H9 (cell line): ENCODE results near the gene ACOXL. TPM values are rescaled to one million over a fixed set of nuclear protein-coding genes. Genes with fewer than 3 reads are reported as not detected.

Source experiments
- DNase-seq: peaks from one replicate; pipeline ENCODE4 v3.0.0-alpha.2; 2017
- H2AFZ ChIP-seq: one replicate; pipeline ENCODE4 v1.6.1; 2013; ENCODE audit warnings: mild to moderate bottlenecking, low read length, control low read depth, moderate library complexity
- H2AK5ac ChIP-seq: 2 replicates; pipeline ENCODE4 v1.6.1; 2013; ENCODE audit warnings: low read length, control low read depth, mixed read lengths; ENCODE audit not compliant: insufficient read length
- H2BK120ac ChIP-seq: one replicate; pipeline ENCODE4 v1.6.1; 2013; ENCODE audit warnings: low read depth, mild to moderate bottlenecking, low read length, control low read depth, inconsistent platforms; ENCODE audit not compliant: poor library complexity, severe bottlenecking
- H2BK12ac ChIP-seq: 2 replicates; pipeline ENCODE4 v1.6.1; 2013; ENCODE audit warnings: low read length, control low read depth, mixed read lengths, low read depth; ENCODE audit not compliant: insufficient read length
- H2BK15ac ChIP-seq: 2 replicates; pipeline ENCODE4 v1.6.1; 2013; ENCODE audit warnings: low read depth, low read length, control low read depth
- H2BK20ac ChIP-seq: one replicate; pipeline ENCODE4 v1.6.1; 2013; ENCODE audit warnings: low read depth, mild to moderate bottlenecking, low read length, control low read depth, inconsistent platforms; ENCODE audit not compliant: poor library complexity, severe bottlenecking
- H2BK5ac ChIP-seq: 2 replicates; pipeline ENCODE4 v1.6.1; 2013; ENCODE audit warnings: low read length, control low read depth, mixed read lengths; ENCODE audit not compliant: insufficient read length
- H3K14ac ChIP-seq: 2 replicates; pipeline ENCODE4 v1.6.1; 2013; ENCODE audit warnings: low read length, control low read depth; ENCODE audit not compliant: insufficient read depth
- H3K18ac ChIP-seq: 2 replicates; pipeline ENCODE4 v1.6.1; 2013; ENCODE audit warnings: low read depth, mild to moderate bottlenecking, mixed read lengths, low read length, control low read depth; ENCODE audit not compliant: insufficient read length
- H3K23ac ChIP-seq: 2 replicates; pipeline ENCODE4 v1.6.1; 2013; ENCODE audit warnings: low read length, control low read depth, mixed read lengths, low read depth; ENCODE audit not compliant: insufficient read length
- H3K23me2 ChIP-seq: 2 replicates; pipeline ENCODE4 v1.6.1; 2013; ENCODE audit warnings: low read depth, mild to moderate bottlenecking, mixed read lengths, low read length, control low read depth; ENCODE audit not compliant: insufficient read length, poor library complexity, severe bottlenecking
- H3K27ac ChIP-seq: 2 replicates; pipeline ENCODE4 v1.5.1; 2013; ENCODE audit warnings: low read length, control low read depth, mixed read lengths, low read depth; ENCODE audit not compliant: insufficient read length
- H3K27me3 ChIP-seq: 2 replicates; pipeline ENCODE4 v1.6.1; 2013; ENCODE audit warnings: low read length, control low read depth, inconsistent platforms; ENCODE audit not compliant: insufficient read depth
- H3K4ac ChIP-seq: 2 replicates; pipeline ENCODE4 v1.6.1; 2013; ENCODE audit warnings: low read depth, mild to moderate bottlenecking, control low read depth, inconsistent platforms, low read length, moderate library complexity
- H3K4me1 ChIP-seq: 2 replicates; pipeline ENCODE4 v1.6.1; 2013; ENCODE audit warnings: low read length, control low read depth, inconsistent platforms; ENCODE audit not compliant: insufficient read depth
- H3K4me2 ChIP-seq: 2 replicates; pipeline ENCODE4 v1.6.1; 2013; ENCODE audit warnings: low read length, control low read depth, mixed read lengths; ENCODE audit not compliant: insufficient read length, insufficient read depth
- H3K56ac ChIP-seq: 2 replicates; pipeline ENCODE4 v1.6.1; 2013; ENCODE audit warnings: low read depth, mild to moderate bottlenecking, mixed read lengths, low read length, control low read depth; ENCODE audit not compliant: insufficient read length
- H3K79me1 ChIP-seq: 2 replicates; pipeline ENCODE4 v1.6.1; 2013; ENCODE audit warnings: low read depth, mild to moderate bottlenecking, moderate library complexity, low read length, control low read depth, inconsistent platforms; ENCODE audit not compliant: insufficient read depth, poor library complexity, severe bottlenecking
- H3K79me2 ChIP-seq: 2 replicates; pipeline ENCODE4 v1.6.1; 2013; ENCODE audit warnings: low read length, control low read depth, inconsistent platforms; ENCODE audit not compliant: insufficient read depth
- H3K9ac ChIP-seq: 2 replicates; pipeline ENCODE4 v1.6.1; 2013; ENCODE audit warnings: low read length, control low read depth, mixed read lengths; ENCODE audit not compliant: insufficient read length; ENCODE audit errors: extremely low read depth
- H3K9me3 ChIP-seq: one replicate; pipeline ENCODE4 v1.6.1; 2013; ENCODE audit warnings: low read depth, low read length, inconsistent platforms; ENCODE audit not compliant: control insufficient read depth
- H3T11ph ChIP-seq: one replicate; pipeline ENCODE4 v1.6.1; 2013; ENCODE audit warnings: mild to moderate bottlenecking, low read length, control low read depth, inconsistent platforms
- H4K20me1 ChIP-seq: one replicate; pipeline ENCODE4 v1.6.1; 2013; ENCODE audit not compliant: control insufficient read depth, insufficient read length, insufficient read depth
- H4K5ac ChIP-seq: 2 replicates; pipeline ENCODE4 v1.6.1; 2013; ENCODE audit warnings: low read depth, mild to moderate bottlenecking, mixed read lengths, low read length, control low read depth; ENCODE audit not compliant: insufficient read length
- H4K8ac ChIP-seq: replicated peaks from 2 replicates; pipeline ENCODE4 v1.6.1; 2013; ENCODE audit warnings: low read length, control low read depth, mixed read lengths, low read depth; ENCODE audit not compliant: insufficient read length
- H4K91ac ChIP-seq: 2 replicates; pipeline ENCODE4 v1.6.1; 2013; ENCODE audit warnings: low read depth, mild to moderate bottlenecking, moderate library complexity, mixed read lengths, low read length, control low read depth; ENCODE audit not compliant: insufficient read length
- H3K27ac Mint-ChIP-seq, 3 experiments: 2 replicates in 2 of 3; 3 replicates in 1 of 3; pipeline ENCODE4 v1.8.0; 2020 to 2021; ENCODE audit warnings: mixed read lengths in 3 of 3, mild to moderate bottlenecking in 1 of 3, moderate library complexity in 1 of 3
- H3K27me3 Mint-ChIP-seq: 2 replicates; pipeline ENCODE4 v1.8.0; 2021; ENCODE audit warnings: low read depth, mild to moderate bottlenecking, moderate library complexity, mixed read lengths
- H3K36me3 Mint-ChIP-seq, 3 experiments: 2 replicates in 2 of 3; 3 replicates in 1 of 3; pipeline ENCODE4 v1.8.0; 2020 to 2021; ENCODE audit warnings: low read depth in 3 of 3, mixed read lengths in 3 of 3; ENCODE audit not compliant: insufficient read depth in 1 of 3
- H3K4me1 Mint-ChIP-seq, 2 experiments: 2 replicates each; pipeline ENCODE4 v1.8.0; 2020; ENCODE audit warnings: mixed read lengths in 2 of 2
- H3K4me3 Mint-ChIP-seq, 2 experiments: 2 replicates in 1 of 2; 3 replicates in 1 of 2; pipeline ENCODE4 v1.8.0; 2020 to 2021; ENCODE audit warnings: mild to moderate bottlenecking in 2 of 2, mixed read lengths in 2 of 2, moderate library complexity in 1 of 2
- H3K9me3 Mint-ChIP-seq, 2 experiments: 2 replicates in 1 of 2; 3 replicates in 1 of 2; pipeline ENCODE4 v1.8.0; 2020; ENCODE audit warnings: mild to moderate bottlenecking in 2 of 2, mixed read lengths in 2 of 2, moderate library complexity in 1 of 2
- WGBS: extraction: QIAGEN DNeasy Blood & Tissue Kit; methylation state at CpG from one replicate; pipeline ENCODE4 v1.1.7; 2013; ENCODE audit warnings: missing lambda C conversion rate, low lambda C conversion rate, mixed read lengths; ENCODE audit not compliant: insufficient read length; ENCODE audit errors: extremely low coverage; 5-methylcytosine and 5-hydroxymethylcytosine counted together
- total RNA-seq: library from RNA; stranded (reverse); gene quantifications from 2 replicates; pipeline ENCODE4 v1.2.1, GENCODE V29; 2021
- TF ChIP-seq, protein P1 (sequence below): fragments of 200-600 bp; sonication (generic); conservative IDR thresholded peaks from 3 replicates; pipeline ENCODE4 v1.8.0; 2021; ENCODE audit warnings: antibody characterized with exemption, mild to moderate bottlenecking

The ACOXL gene
- total RNA-seq, 1 experiment from 2014 or later: 37.6 TPM

GRCh38 chr2:110768591-110768990 is 36.2 kb downstream of the ACOXL start:
- H3K14ac ChIP-seq: no peak overlapping the region
- no peak overlapping the region for H3K56ac ChIP-seq
- H3K79me1 ChIP-seq: peaks cover 3% of the 10 kb centered on the region
- H2AFZ ChIP-seq: no peak overlapping the region
- H3K27ac ChIP-seq: no peak overlapping the region
- TF ChIP-seq, protein P1, sequence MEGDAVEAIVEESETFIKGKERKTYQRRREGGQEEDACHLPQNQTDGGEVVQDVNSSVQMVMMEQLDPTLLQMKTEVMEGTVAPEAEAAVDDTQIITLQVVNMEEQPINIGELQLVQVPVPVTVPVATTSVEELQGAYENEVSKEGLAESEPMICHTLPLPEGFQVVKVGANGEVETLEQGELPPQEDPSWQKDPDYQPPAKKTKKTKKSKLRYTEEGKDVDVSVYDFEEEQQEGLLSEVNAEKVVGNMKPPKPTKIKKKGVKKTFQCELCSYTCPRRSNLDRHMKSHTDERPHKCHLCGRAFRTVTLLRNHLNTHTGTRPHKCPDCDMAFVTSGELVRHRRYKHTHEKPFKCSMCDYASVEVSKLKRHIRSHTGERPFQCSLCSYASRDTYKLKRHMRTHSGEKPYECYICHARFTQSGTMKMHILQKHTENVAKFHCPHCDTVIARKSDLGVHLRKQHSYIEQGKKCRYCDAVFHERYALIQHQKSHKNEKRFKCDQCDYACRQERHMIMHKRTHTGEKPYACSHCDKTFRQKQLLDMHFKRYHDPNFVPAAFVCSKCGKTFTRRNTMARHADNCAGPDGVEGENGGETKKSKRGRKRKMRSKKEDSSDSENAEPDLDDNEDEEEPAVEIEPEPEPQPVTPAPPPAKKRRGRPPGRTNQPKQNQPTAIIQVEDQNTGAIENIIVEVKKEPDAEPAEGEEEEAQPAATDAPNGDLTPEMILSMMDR: no peak
- peaks cover 2% of the 10 kb centered on the region; the same call in 1 of the 2 replicates for H3K79me2 ChIP-seq
- no CpG with 5 or more reads among the region's 10 CpGs for WGBS
- no peak overlapping the region for H3T11ph ChIP-seq
- no peak overlapping the region for H2BK5ac ChIP-seq
- no peak overlapping the region for H3K9ac ChIP-seq
- no peak overlapping the region for H4K5ac ChIP-seq
- no peaks in the 10 kb centered on the region for H3K27me3 ChIP-seq
- H3K9me3 ChIP-seq: no peaks in the 10 kb centered on the region
- no peak overlapping the region for H4K8ac ChIP-seq
- Mint-ChIP-seq H3K27ac (peak overlapping the region; percentile 41 to 88 (median 50)), H3K9me3 (peaks cover 16 to 20% of the 10 kb centered on the region in 2 experiments), H3K4me3 (peak overlapping the region; percentile 10 to 27; a peak in 2 of 5 replicates), H3K27me3 (no peaks in the 10 kb centered on the region), H3K36me3 (peaks cover 17 to 36% (median 23%) of the 10 kb centered on the region in 3 experiments), H3K4me1 (peaks cover 69 to 70% of the 10 kb centered on the region in 2 experiments)
- no peak for DNase-seq
- H3K23ac ChIP-seq: no peak overlapping the region
- H2BK15ac ChIP-seq: no peak overlapping the region
- H2BK20ac ChIP-seq: no peak overlapping the region
- H3K4ac ChIP-seq: no peak overlapping the region
- no peaks in the 10 kb centered on the region for H3K23me2 ChIP-seq
- H3K18ac ChIP-seq: no peak overlapping the region
- H2AK5ac ChIP-seq: no peak overlapping the region
- H4K20me1 ChIP-seq: no peaks in the 10 kb centered on the region
- no peak overlapping the region for H3K4me2 ChIP-seq
- H3K4me1 ChIP-seq: peaks cover 26% of the 10 kb centered on the region; the same call in 1 of the 2 replicates
- no peak overlapping the region for H2BK120ac ChIP-seq
- no peak overlapping the region for H4K91ac ChIP-seq
- H2BK12ac ChIP-seq: no peak overlapping the region
